ENCODE data around the gene PP2D1.

DNA sequence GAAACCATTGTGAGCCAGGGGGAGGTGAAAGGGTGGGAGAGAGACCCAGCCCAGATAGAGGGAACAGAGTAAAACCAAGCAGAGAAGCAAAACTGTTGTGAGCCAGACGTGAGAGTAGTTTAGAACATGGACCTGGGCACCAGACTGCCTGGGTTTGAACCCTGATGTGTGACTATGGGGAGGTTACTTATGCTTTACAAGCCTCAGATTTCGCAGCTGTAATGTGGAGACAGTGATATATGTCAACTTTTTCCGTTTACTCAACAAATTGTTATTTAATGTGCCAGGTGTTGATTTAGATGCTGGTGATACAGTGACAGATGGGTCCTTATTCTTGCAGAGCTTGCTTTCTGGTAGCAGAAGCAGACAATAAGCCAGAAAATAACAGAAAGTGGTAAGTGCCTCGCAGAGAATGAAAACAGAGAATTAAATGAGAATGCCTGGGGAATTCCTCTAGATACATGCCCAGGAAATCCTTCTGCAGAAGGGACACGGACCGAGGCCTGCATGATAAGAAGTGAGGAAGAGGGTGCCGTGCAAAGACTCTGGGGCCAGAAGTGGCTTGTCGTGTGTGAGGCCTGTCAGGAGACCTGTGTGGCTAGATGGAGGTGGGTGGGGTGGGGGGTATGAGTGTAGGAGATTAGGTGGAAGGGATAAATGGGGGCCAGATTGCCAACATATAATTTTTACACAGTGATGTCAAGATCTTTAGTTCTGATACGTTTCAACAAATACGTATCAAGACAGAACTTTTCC lies 43.1 kb upstream of the PP2D1 start:
- TF ChIP-seq, protein P1, sequence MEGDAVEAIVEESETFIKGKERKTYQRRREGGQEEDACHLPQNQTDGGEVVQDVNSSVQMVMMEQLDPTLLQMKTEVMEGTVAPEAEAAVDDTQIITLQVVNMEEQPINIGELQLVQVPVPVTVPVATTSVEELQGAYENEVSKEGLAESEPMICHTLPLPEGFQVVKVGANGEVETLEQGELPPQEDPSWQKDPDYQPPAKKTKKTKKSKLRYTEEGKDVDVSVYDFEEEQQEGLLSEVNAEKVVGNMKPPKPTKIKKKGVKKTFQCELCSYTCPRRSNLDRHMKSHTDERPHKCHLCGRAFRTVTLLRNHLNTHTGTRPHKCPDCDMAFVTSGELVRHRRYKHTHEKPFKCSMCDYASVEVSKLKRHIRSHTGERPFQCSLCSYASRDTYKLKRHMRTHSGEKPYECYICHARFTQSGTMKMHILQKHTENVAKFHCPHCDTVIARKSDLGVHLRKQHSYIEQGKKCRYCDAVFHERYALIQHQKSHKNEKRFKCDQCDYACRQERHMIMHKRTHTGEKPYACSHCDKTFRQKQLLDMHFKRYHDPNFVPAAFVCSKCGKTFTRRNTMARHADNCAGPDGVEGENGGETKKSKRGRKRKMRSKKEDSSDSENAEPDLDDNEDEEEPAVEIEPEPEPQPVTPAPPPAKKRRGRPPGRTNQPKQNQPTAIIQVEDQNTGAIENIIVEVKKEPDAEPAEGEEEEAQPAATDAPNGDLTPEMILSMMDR (IDR thresholded peaks at IDR 0.05), result no peak
- no peak for TF ChIP-seq EP300 (IDR thresholded peaks at IDR 0.05)

Data from tibial nerve (tissue), 4 donors.